Activated CD8-positive, alpha-beta T cell treated with anti-CD3 and anti-CD28 coated beads for 36 hours (primary cell): ENCODE data around the gene UBAC1. TPM values are rescaled to one million over a fixed set of nuclear protein-coding genes. Genes with fewer than 3 reads are reported as not detected.

ENCODE experiments used
- ATAC-seq: fragments of 200-7000 bp; cut with Tn5 transposase; one replicate; pipeline ENCODE4 v1.10.0; 2021; ENCODE audit warnings: mild to moderate bottlenecking, moderate library complexity
- CTCF ChIA-PET: fragments of 350-600 bp; sonication (Branson Sonifier 250); formaldehyde crosslinking; loops from one replicate; lab custom pipeline; 2021; ENCODE audit warnings: antibody characterized with exemption; lab: Charles Lee
- POLR2A ChIA-PET: fragments of 350-600 bp; sonication (Branson Sonifier 250); formaldehyde crosslinking; loops from one replicate; lab custom pipeline; 2021; ENCODE audit warnings: antibody characterized with exemption; lab: Charles Lee
- DNase-seq: peaks from one replicate; pipeline ENCODE4 v3.0.0-alpha.2; 2020
- H3K27ac Mint-ChIP-seq: one replicate; pipeline ENCODE4 v1.8.0; 2021; ENCODE audit warnings: mild to moderate bottlenecking, mixed read lengths
- H3K27me3 Mint-ChIP-seq: one replicate; pipeline ENCODE4 v1.8.0; 2021; ENCODE audit warnings: mixed read lengths
- H3K36me3 Mint-ChIP-seq: one replicate; pipeline ENCODE4 v1.8.0; 2021; ENCODE audit warnings: low read depth, mixed read lengths
- H3K4me1 Mint-ChIP-seq: one replicate; pipeline ENCODE4 v1.8.0; 2021; ENCODE audit warnings: low read depth, mixed read lengths
- H3K4me3 Mint-ChIP-seq: one replicate; pipeline ENCODE4 v1.8.0; 2021; ENCODE audit warnings: mild to moderate bottlenecking, moderate library complexity, mixed read lengths
- H3K9me3 Mint-ChIP-seq: one replicate; pipeline ENCODE4 v1.8.0; 2021; ENCODE audit warnings: mixed read lengths
- intact Hi-C: fragments of 100-400 bp; cut with micrococcal nuclease; formaldehyde crosslinking; loops from one replicate; pipeline ENCODE4 v1.10.0; 2022
- total RNA-seq, 2 experiments: library from RNA; stranded (reverse); gene quantifications; one replicate each; pipeline ENCODE4 v1.2.3, GENCODE V29; 2021
- TF ChIP-seq, protein P1 (sequence below): fragments of 200-600 bp; IDR thresholded peaks from one replicate; pipeline ENCODE4 v1.8.0; 2022; ENCODE audit warnings: antibody characterized with exemption, mild to moderate bottlenecking

The UBAC1 gene
- total RNA-seq, 2 experiments from 2014 or later: 32.4 to 34.3 TPM

DNA sequence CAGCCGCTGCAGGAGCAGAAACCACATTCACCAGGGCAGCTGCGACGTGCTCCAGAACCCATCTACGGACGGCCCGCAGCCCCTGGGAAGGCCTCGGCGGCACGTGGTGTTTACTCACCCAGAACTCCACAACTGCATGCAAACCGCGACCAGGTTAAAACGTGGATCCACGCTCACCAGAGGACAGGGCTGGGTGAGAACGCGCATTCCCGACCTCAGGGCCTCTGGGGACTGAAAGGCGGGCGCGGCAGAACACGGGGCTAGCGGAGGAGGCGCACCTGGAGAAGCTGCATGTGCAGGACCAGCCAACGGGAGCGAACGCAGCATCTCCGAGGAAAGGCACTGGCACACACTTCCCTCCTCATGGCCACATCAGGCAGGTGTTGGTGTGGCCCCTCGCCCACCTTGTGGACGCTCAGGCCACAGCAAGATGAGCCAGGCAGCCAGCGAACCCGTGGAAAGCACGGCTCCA is 29.8 kb downstream of the UBAC1 start:
- Mint-ChIP-seq H3K9me3 (no peaks in the 10 kb centered on the region), H3K4me3 (no peak overlapping the region), H3K27me3 (no peaks in the 10 kb centered on the region), H3K36me3 (peaks cover 18% of the 10 kb centered on the region), H3K4me1 (peaks cover 11% of the 10 kb centered on the region), H3K27ac (no peak overlapping the region)
- ChIA-PET POLR2A (no interaction called here), CTCF (no interaction called here)
- ATAC-seq (no peak), DNase-seq (no peak)
- intact Hi-C loops: no loop called here
- TF ChIP-seq, protein P1, sequence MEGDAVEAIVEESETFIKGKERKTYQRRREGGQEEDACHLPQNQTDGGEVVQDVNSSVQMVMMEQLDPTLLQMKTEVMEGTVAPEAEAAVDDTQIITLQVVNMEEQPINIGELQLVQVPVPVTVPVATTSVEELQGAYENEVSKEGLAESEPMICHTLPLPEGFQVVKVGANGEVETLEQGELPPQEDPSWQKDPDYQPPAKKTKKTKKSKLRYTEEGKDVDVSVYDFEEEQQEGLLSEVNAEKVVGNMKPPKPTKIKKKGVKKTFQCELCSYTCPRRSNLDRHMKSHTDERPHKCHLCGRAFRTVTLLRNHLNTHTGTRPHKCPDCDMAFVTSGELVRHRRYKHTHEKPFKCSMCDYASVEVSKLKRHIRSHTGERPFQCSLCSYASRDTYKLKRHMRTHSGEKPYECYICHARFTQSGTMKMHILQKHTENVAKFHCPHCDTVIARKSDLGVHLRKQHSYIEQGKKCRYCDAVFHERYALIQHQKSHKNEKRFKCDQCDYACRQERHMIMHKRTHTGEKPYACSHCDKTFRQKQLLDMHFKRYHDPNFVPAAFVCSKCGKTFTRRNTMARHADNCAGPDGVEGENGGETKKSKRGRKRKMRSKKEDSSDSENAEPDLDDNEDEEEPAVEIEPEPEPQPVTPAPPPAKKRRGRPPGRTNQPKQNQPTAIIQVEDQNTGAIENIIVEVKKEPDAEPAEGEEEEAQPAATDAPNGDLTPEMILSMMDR: no peak

DNA sequence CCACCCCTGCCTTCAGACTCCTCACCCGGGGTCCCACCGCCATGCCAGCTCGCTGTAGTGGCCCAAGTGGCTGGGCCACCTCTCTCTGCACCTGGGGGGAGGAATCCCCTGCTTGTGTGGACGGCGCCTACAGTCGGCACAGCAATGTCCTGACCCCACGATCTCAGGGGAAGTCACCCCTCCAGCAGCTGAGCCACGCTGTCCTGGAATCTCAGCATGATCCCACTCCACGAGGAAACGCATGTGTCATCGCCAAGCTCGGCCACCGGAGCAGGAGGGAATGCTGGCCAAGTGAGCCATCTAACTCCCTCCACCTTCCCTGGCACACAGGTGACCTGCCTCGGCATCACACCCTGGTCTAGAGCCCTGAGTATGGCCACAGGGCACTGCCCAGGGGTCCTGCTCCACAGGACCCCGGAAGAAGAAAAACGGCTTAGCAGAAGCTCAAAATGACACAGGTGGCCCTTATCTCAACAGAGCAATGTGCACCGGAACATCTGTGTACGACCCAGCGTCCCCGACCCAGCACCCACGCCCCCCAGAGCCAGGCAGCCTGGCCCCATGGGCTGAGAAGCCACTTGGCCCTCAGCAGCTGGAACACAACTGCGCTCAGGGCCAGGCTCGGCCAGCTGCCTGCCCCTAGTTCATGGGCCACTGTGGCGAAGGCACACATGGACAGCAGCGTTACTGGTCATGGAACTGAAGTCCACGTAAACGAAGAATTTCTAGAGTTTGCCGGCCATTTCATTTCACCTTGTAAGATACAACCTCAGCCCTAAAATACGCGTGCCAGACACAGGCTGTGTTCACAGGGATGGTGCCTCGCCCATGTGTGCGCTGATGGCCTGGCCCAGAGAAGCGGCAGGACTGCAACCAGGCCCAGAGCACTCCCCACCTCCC is 30.5 kb downstream of the UBAC1 start:
- ChIA-PET POLR2A (interaction anchor here (1.1 kb wide), 1 partner anchor 33 kb away, joined by 3 read pairs; no protein-coding TSS in a partner anchor), CTCF (no interaction called here)
- Mint-ChIP-seq H3K36me3 (peaks cover 19% of the 10 kb centered on the region), H3K27ac (no peak overlapping the region), H3K4me3 (no peak overlapping the region), H3K4me1 (peaks cover 17% of the 10 kb centered on the region), H3K9me3 (no peaks in the 10 kb centered on the region), H3K27me3 (no peaks in the 10 kb centered on the region)
- ATAC-seq (no peak), DNase-seq (no peak)
- TF ChIP-seq, protein P1: no peak
- intact Hi-C loops: no loop called here

DNA sequence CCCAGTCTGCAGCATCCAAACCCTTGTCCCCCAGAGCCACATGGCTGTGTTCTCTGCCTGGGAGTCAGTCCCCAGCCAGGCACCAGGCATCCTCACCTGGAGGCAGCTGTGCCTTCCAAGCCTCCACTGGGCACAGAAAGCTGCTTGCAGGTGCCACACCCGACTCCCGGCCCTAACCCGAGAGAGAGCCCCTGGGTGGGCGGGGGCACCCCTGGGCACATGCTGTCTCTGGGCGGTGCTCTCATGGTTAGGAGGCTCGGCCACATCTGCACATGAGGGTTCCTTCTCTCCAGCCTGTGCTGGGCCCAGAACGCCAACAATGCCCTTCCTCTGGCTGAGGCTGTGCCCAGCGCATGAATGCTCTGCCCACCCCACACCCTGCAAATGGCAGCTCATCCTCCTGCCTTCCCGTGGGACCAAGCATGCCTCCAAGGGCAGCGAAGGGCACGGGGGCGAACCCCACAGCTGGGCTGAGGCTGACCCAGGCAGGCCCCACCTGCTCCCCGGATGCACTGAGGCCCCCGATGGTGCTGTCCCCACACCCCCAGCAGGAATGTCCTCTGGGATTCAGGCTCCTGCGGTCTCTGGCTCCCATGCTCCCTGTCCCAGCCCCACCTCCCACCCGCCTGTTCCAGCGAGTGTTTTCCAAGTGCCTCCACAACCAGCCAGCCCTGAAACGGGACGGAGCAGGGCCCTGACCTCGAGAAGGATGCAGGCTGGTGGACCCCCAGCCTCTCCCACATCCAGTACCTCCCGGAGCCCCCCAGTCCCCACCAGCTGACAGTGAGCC is 31.3 kb downstream of the UBAC1 start:
- intact Hi-C loops: no loop called here
- Mint-ChIP-seq H3K4me1 (peaks cover 25% of the 10 kb centered on the region), H3K27ac (no peak overlapping the region), H3K4me3 (no peak overlapping the region), H3K27me3 (no peaks in the 10 kb centered on the region), H3K36me3 (peaks cover 18% of the 10 kb centered on the region), H3K9me3 (no peaks in the 10 kb centered on the region)
- ATAC-seq: no peak
- TF ChIP-seq, protein P1: no peak
- POLR2A ChIA-PET: interaction anchor here (1.1 kb wide), 1 partner anchor 34 kb away, joined by 3 read pairs; no protein-coding TSS in a partner anchor
- CTCF ChIA-PET: no interaction called here
- no peak for DNase-seq

DNA sequence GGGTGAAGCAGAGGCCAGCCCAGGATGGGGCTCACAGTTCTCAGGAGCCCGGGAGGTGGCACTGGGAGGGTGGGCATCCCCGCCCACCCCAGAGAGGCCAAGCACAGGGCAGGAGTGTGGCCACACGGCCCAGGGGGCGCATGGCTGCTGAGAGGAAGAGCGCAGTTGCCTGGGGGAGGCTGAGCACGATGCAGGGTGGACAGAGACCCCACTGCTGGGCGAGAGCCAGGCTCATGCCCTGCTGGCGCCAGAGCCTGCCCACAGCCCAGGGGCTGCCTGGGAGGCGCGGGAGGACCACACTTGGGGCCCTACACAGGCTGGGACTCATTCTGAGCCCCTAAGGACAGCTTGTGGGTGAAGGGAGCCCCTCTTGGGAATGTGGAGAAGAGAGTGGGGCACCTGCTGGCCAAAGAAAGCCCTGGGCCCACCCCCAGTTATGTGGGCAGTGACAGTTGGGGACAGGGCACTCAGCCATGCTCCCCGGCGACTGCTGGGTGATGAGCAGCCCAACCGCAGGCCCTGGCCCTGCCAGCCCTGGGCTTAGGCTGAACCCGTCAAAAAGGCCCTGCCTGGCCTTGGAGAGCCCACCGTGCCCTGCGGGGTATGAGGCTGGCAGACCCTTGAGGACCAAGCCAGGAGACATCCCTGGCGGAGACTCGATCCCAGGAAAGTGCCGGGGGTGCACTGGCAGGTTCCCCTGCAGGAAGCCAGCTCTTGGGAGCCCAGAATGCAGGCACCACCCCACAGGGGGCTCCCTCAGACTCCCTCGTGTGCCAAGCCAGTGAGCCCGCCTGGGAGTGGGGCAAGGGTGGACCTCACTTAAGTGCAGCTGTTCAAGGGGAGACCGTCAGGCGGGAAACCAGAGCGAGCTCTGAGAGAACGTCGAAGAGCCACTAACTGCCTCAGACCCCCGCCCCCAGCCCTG is 32.2 kb downstream of the UBAC1 start:
- no peaks in the 10 kb centered on the region for H3K27me3 Mint-ChIP-seq
- H3K9me3 Mint-ChIP-seq: no peaks in the 10 kb centered on the region
- intact Hi-C loops: no loop called here
- CTCF ChIA-PET: no interaction called here
- POLR2A ChIA-PET: no interaction called here
- H3K36me3 Mint-ChIP-seq: peaks cover 23% of the 10 kb centered on the region
- DNase-seq: no peak
- H3K27ac Mint-ChIP-seq: no peak overlapping the region
- TF ChIP-seq, protein P1: no peak
- no peak for ATAC-seq
- H3K4me1 Mint-ChIP-seq: peaks cover 33% of the 10 kb centered on the region
- no peak overlapping the region for H3K4me3 Mint-ChIP-seq
